Measurements from ENCODE around the gene LY86. TPM values are rescaled to one million over a fixed set of nuclear protein-coding genes. Genes with fewer than 3 reads are reported as not detected.

The LY86 gene
- total RNA-seq, 4 donors from 2014 or later, result 1.7 TPM; not detected in 3

DNA sequence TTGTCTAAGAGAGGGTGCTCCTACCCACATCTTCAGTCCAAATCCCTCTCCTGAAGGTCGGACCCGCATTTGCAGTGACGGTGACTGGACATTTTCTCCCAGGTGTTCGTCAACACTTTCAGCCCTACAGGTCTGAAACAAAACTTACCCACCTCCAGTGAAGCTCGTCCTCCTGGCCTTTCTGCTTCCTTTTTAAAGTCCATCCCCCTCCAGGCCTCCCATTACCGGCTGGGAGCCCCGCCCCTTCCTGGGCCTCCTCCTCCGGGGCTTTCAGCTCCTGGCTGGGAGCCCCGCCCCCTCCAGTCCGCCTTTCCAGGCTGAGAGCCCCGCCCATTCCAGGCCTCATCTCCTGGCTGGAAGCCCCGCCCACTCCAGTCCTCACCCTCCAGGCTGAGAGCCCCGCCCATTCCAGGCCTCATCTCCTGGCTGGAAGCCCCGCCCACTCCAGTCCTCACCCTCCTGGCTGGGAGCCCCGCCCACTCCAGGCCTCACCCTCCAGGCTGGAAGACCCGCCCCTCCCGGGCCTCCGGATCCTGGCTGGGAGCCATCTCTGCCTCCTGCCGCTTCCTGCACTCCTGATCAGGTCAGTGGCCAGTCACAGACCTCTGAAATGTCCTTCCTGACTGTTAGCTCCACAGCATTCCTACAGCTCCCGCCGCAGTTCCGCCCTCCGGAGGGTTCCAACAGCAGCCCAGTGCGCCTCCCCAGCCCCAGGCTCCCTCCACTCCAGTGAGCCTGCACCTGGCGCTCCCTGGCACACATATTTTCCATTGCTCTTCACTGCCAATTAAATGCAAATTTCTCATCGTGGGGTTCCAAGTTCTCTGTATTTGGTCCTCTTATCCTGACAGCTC, 98.5 kb downstream of the LY86 start:
- peak; percentile 93 to 94 for DNase-seq (ENCODE audit: low spot score in 2 of 2)
- Histone ChIP-seq H3K4me3 (peak overlapping the region; percentile 32), H3K27me3 (no peaks in the 10 kb centered on the region), H3K4me1 (peaks cover 38% of the 10 kb centered on the region), H3K27ac (peak overlapping the region; percentile 86), H3K36me3 (no peaks in the 10 kb centered on the region), H3K9me3 (no peaks in the 10 kb centered on the region)
- 31% methylated on average over 26 of the region's 26 CpGs for WGBS
- peak in 2 of 3 donors; percentile 45 to 49 for TF ChIP-seq POLR2AphosphoS5 (IDR thresholded peaks at IDR 0.05)
- no peak for TF ChIP-seq EP300 (IDR thresholded peaks at IDR 0.05)
- TF ChIP-seq, protein P1, sequence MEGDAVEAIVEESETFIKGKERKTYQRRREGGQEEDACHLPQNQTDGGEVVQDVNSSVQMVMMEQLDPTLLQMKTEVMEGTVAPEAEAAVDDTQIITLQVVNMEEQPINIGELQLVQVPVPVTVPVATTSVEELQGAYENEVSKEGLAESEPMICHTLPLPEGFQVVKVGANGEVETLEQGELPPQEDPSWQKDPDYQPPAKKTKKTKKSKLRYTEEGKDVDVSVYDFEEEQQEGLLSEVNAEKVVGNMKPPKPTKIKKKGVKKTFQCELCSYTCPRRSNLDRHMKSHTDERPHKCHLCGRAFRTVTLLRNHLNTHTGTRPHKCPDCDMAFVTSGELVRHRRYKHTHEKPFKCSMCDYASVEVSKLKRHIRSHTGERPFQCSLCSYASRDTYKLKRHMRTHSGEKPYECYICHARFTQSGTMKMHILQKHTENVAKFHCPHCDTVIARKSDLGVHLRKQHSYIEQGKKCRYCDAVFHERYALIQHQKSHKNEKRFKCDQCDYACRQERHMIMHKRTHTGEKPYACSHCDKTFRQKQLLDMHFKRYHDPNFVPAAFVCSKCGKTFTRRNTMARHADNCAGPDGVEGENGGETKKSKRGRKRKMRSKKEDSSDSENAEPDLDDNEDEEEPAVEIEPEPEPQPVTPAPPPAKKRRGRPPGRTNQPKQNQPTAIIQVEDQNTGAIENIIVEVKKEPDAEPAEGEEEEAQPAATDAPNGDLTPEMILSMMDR (IDR thresholded peaks at IDR 0.05), result peak in 1 of 2 donors; percentile 5

DNA sequence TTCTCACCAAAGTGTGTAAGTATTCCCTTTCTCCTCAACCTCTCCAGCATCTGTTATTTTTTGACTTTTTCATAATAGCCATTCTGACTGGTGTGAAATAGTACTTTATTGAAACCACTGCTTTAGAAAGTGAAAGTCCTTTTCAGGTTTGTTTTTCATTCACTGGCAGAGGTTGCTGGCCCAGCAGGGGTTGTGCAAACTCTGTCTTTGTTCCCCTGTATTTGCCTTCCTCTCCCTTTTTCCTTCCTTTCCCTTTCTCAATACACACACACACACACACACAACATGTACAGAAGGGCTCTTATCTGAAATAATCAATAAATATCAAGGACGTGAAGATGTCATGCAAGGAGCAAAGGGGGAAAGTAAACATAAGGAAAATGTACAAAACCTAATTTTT, 99.8 kb downstream of the LY86 start:
- Histone ChIP-seq H3K9me3 (no peaks in the 10 kb centered on the region), H3K4me3 (no peak overlapping the region), H3K36me3 (no peaks in the 10 kb centered on the region), H3K27me3 (no peaks in the 10 kb centered on the region), H3K27ac (peak overlapping the region; percentile 86), H3K4me1 (peaks cover 31% of the 10 kb centered on the region)
- WGBS, result 34% methylated on average over 1 of the region's 1 CpG
- no peak for DNase-seq (ENCODE audit: low spot score in 2 of 2)
- no peak for TF ChIP-seq EP300 (IDR thresholded peaks at IDR 0.05)
- TF ChIP-seq POLR2AphosphoS5 (IDR thresholded peaks at IDR 0.05), result no peak
- TF ChIP-seq, protein P1 (IDR thresholded peaks at IDR 0.05), result no peak
- TF ChIP-seq POLR2A (IDR thresholded peaks at IDR 0.05), result no peak

DNA sequence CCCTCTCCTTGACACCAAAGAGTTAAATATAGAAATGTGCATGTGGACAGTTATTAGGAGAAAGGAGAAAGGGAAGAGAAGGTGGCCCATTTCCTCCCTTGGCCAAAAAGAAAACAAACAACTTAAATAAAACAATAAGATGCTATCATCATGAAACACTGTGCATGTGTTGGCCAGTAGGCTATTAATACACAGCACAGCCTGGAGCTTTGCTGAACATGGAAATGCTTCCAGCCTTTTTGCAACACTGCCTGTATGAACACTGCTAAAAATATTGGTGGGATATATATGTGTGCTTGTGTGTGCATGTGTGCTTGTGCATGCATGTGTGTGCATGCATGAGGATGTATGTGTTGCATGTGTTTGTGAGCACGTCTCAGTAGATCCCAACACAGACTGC, 100.4 kb downstream of the LY86 start:
- DNase-seq (ENCODE audit: low spot score in 2 of 2), result no peak
- TF ChIP-seq EP300 (IDR thresholded peaks at IDR 0.05) (no peak), POLR2AphosphoS5 (IDR thresholded peaks at IDR 0.05) (no peak), POLR2A (IDR thresholded peaks at IDR 0.05) (no peak)
- TF ChIP-seq, protein P1 (IDR thresholded peaks at IDR 0.05), result no peak
- Histone ChIP-seq H3K4me1 (peaks cover 34% of the 10 kb centered on the region), H3K4me3 (no peak overlapping the region), H3K27me3 (no peaks in the 10 kb centered on the region), H3K36me3 (no peaks in the 10 kb centered on the region), H3K9me3 (no peaks in the 10 kb centered on the region), H3K27ac (peak overlapping the region; percentile 81)
- WGBS, result 33% methylated on average over 1 of the region's 1 CpG

DNA sequence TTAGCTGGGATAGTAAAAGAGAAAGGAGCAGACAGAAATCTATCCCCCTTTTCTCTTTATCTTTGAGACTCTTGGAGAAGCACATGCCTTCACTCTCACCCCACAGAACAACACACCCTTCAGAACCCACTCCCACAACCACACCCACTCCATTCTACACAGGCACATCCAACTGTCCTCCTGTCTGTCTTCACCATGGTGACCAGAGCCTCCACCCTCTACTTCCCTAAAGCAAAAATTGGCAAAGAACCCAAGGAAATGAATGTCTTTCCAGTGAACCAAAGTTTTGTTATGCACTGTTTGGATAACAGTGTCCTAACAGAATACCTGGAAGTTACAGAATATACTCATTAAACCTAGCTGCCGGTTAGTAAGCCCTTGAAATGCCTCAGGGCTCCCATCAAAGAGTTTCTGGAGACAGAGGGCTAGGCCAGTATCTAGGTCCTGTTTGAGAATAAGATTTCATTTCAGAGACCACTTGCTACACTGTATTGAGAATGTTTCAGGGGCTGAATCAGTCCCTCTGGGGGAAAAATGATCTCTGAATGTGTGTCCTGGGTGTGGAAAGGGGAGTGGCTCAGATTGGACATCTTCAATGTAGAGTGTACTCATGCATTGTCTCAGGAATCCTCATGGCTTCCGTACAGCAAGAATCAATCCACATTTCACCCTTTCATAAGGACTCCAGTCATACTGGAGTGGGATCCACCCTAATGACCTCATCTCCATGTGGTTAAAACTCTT, 101.1 kb downstream of the LY86 start:
- peaks cover 40% of the 10 kb centered on the region for H3K4me1 ChIP-seq
- no peaks in the 10 kb centered on the region for H3K9me3 ChIP-seq
- peak overlapping the region; percentile 81 for H3K27ac ChIP-seq
- TF ChIP-seq, protein P1 (IDR thresholded peaks at IDR 0.05), result no peak
- TF ChIP-seq POLR2A (IDR thresholded peaks at IDR 0.05), result no peak
- TF ChIP-seq EP300 (IDR thresholded peaks at IDR 0.05), result no peak
- TF ChIP-seq POLR2AphosphoS5 (IDR thresholded peaks at IDR 0.05), result no peak
- H3K27me3 ChIP-seq, result no peaks in the 10 kb centered on the region
- no peaks in the 10 kb centered on the region for H3K36me3 ChIP-seq
- no peak for DNase-seq (ENCODE audit: low spot score in 2 of 2)
- WGBS, result 24% methylated on average over 2 of the region's 2 CpGs
- no peak overlapping the region for H3K4me3 ChIP-seq

DNA sequence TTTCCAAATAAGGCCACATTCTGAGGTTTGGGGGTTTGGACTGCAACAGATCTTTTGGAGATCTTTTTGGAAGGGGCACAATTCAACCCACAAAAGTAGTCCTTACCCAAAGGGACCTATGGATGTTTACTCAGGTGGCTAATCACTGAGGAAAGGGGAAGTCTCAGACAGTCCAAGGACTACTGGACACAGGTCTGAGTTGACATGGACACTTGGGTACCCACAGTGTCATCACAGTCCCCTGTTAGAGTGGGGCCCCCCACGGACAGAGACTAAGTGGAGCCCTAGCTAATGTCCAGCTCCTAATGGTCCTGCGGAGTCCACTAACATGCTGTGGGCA, 101.6 kb downstream of the LY86 start:
- Histone ChIP-seq H3K4me3 (no peak overlapping the region), H3K4me1 (peaks cover 46% of the 10 kb centered on the region), H3K9me3 (no peaks in the 10 kb centered on the region), H3K36me3 (no peaks in the 10 kb centered on the region), H3K27ac (peak overlapping the region; percentile 81), H3K27me3 (no peaks in the 10 kb centered on the region)
- WGBS, result 71% methylated on average over 1 of the region's 2 CpGs
- DNase-seq (ENCODE audit: low spot score in 2 of 2), result no peak
- no peak for TF ChIP-seq POLR2A (IDR thresholded peaks at IDR 0.05)
- TF ChIP-seq EP300 (IDR thresholded peaks at IDR 0.05), result no peak
- TF ChIP-seq, protein P1 (IDR thresholded peaks at IDR 0.05), result no peak
- TF ChIP-seq POLR2AphosphoS5 (IDR thresholded peaks at IDR 0.05), result no peak
